ENCODE measurements around the gene DLG2. TPM values are rescaled to one million over a fixed set of nuclear protein-coding genes. Genes with fewer than 3 reads are reported as not detected.
"Not testable (repeated sequence)": the region's sequence is repeated elsewhere in the genome, so short reads cannot be mapped to it uniquely, and the experiment has no call there.

Gene DLG2
- total RNA-seq, 1 experiment from 2014 or later, result 0.17 TPM

DNA sequence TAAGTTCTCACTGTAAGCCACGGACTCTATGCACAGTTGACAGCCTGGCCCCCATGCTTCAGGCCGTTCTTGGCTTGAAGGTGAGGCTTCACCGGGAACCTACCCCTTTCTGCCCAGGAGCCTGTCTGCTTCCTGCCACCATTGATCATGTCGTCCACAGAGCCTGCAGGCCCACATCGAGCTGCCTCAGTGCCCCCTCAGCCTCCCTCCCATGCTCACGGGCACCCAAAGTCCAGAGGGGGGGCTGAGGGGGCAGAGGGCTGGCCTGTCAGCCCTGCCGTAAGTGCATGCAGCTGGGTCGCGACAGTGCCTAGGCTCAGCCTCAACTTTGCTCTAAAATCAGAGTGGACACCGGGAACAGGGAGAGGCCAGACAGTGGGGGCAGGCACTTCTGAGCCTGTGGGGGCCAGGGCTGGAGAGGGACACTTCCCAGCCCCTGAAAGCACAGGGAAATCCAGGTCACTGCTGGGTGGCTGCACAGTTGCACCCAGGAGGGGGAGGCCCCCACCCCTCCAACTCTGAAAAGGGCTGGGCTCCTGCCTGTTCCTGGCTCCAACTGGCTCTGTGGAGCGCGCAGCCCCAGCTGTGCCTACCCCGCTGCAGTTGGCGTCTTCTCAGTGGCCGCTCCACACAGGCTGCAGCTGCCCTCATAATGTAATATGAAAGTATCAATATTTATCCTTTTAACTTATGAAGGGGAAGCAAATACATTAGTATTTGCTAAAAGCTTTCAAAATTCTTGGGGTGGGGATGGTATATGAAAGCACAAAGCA, 598.6 kb downstream of the DLG2 start:
- no peak for DNase-seq (ENCODE audit: low read depth)

DNA sequence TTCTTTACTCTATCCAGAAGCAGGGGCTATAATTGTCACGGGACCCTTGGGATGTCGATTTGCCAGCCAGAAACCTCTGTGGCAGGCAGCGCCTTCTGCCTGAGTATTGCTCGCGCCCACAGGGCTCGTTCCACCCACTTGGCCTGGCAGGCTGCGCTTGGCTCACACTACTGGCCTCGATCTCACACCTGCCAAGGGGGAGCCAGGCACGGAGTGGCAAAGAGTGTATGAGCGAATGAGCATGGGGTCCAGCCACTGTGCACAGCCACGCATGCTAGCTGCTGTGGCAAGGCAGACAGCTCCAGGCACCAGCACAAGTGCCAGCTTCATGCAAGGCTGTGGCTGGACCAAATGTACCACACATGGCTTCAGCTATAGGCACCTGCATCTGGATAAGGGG, 599.8 kb downstream of the DLG2 start:
- DNase-seq (ENCODE audit: low read depth), result no peak

DNA sequence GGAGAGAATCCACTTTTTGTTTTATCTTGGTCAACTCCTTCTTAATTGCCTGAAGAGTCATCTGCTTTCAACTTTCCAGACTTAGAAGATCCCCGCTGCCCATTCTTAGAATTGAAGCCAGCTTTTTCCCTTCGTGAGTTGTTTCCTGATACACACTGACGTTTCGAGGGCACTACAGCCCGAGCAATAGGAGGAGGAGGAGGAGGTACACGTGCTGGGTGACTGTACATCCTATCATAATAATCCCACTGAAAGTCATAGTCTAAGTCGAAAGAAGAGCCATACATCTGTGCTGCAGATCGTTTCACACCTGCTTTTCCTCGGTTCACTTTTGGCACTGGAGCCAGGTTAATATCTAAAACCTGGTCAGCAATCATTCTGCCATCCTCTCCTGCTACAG, 606.1 kb downstream of the DLG2 start:
- DNase-seq (ENCODE audit: low read depth), result no peak

- DNase-seq (ENCODE audit: low read depth), result no peak
Measured at GRCh38 chr11:84993386-84993785, 633.8 kb downstream of the DLG2 start.

- DNase-seq (ENCODE audit: low read depth), result no peak
Measured at GRCh38 chr11:84990141-84990540, 637.0 kb downstream of the DLG2 start.

- DNase-seq (ENCODE audit: low read depth), result not testable (repeated sequence)
Measured at GRCh38 chr11:84987686-84988187, 639.4 kb downstream of the DLG2 start.

DNA sequence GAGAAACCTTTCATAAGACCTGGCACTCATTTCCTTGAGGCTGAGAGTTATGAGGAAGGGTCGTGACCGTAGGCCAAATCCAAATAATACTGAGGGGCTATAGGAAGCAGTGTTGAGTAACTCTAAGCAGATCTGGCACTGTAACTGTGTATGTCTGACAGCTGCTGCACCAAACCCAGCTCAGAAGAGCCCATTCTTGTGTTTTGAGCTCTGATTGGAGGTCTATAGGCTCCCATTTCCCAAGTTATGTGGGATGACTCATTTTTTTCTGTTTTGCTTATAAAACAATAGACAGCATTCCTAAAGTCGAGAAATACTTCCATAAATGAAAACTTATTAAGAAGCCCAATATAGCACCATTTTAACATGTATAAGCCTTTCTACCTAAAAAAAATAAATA, 645.8 kb downstream of the DLG2 start:
- no peak for DNase-seq (ENCODE audit: low read depth)

- DNase-seq (ENCODE audit: low read depth), result no peak
Measured at GRCh38 chr11:84969103-84969502, 658.0 kb downstream of the DLG2 start.

- no peak for DNase-seq (ENCODE audit: low read depth)
Measured at GRCh38 chr11:84965484-84965883, 661.7 kb downstream of the DLG2 start.

- DNase-seq (ENCODE audit: low read depth), result no peak
Measured at GRCh38 chr11:84963240-84963639, 663.9 kb downstream of the DLG2 start.

DNA sequence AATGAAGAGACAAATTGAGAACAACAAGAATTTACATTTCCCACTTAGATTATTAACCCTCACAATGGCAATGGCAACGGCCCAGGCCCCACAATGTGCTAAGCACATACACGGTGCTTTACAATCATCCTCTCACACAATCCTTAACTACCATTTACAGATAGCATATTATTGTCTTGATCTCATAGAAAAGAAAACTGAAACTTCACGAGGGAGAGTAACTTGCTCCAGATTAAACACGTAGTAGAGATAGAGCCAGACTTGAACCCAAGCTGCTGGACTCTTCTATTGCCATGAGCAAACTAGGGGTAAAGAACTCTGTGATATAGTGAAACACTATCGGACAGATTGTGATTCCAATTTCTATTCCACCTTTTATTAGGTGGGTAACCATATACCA, 665.1 kb downstream of the DLG2 start:
- DNase-seq (ENCODE audit: low read depth), result no peak

- no peak for DNase-seq (ENCODE audit: low read depth)
Measured at GRCh38 chr11:84958295-84958694, 668.8 kb downstream of the DLG2 start.

- DNase-seq (ENCODE audit: low read depth), result no peak
Measured at GRCh38 chr11:84950569-84951270, 676.4 kb downstream of the DLG2 start.

- no peak for DNase-seq (ENCODE audit: low read depth)
Measured at GRCh38 chr11:84947970-84948580, 679.1 kb downstream of the DLG2 start.

GRCh38 chr11:84947070-84947469, 680.1 kb downstream of the DLG2 start:
- DNase-seq (ENCODE audit: low read depth), result no peak

- no peak for DNase-seq (ENCODE audit: low read depth)
Measured at GRCh38 chr11:84930863-84931262, 696.3 kb downstream of the DLG2 start.

DNA sequence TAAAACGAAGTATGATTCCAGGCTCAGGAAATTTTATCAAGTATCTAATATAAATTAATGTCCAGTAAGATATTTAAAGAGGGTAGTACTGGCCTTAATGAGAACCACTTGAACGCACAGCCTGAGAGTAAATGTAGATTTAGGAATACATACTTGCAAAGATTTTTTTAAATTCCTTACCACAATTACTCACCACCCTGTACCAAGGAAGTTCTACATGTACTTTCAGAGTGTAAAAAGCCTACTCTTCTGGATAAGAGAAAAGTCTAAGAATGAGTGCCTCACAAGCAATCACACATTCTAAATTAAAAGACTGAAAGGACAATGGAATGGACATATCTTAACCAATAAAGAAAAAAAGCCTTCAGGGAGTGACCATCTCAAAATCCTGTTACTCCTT, 697.4 kb downstream of the DLG2 start:
- no peak for DNase-seq (ENCODE audit: low read depth)

DNA sequence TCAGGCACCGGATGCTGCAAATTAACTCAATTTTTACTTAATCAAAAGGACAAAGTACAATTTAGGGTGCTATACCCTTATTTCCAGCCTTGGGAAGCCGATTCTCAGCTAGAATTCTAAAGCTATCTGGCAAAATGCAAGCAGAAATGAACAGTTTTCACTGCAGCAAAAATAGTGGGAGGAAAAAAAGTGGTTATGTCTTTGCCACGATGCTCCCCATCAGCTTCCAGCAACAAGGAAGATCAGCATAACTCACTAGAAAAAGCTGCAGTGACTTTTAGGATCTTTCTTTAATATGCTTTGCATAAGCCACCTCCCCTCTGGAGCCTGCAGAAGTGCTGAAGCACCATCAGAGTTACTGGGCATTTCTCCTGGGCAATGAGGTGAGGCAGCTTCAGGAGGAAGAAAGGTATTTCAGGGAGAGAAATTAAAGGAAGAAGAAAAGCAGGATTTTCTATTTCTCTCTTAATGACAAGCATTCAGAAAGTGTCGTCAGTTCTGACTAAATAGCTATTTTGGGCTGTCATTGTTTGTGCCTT, 702.9 kb downstream of the DLG2 start:
- DNase-seq (ENCODE audit: low read depth), result no peak

- DNase-seq (ENCODE audit: low read depth), result no peak
Measured at GRCh38 chr11:84923489-84923888, 703.7 kb downstream of the DLG2 start.

DNA sequence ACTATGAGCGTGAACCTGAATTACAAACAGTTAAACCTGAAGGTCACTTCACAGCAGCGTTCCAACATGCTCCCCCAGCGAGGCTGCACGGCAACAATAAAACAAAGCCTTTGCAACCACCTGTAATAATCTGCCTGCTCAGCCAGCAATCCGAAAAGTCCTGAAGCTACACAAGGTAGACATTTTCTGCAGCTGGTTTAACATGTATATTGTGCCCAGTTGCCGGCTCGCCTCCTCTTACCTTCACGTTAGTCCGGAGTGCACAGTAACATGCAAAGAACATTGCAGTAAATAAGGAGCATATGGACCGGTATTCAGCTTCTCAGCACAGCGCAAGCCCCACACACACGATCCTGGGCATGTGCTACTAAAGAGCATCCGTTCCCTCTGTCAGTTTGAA, 704.3 kb downstream of the DLG2 start:
- no peak for DNase-seq (ENCODE audit: low read depth)

DNA sequence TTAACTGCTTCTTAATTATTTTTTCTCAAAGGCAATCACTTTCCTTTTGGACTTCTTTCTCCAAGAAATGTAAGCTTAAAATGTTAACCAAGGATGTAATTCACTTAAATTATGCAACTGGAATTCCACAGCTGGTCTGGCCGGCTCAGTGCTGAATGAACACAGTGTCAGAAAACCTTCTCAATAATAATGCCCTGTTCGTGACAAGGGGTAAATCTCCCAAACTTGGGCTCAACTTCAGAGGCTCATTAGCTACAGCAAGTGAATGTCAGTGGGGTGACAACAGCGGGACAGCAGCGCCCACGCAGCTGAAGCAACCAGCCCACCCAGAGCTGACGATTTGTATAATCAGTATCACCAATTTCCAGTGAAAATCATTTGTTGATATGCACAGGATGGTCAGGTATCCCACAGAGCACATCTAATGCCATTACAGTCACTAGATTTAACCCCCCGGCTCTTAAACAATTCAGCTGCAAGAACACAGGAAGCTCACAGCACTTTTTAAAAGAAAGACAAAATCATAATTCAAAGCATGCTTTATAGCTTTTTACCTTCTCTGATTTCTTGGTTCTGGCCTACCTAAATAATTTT, 704.8 kb downstream of the DLG2 start:
- no peak for DNase-seq (ENCODE audit: low read depth)

DNA sequence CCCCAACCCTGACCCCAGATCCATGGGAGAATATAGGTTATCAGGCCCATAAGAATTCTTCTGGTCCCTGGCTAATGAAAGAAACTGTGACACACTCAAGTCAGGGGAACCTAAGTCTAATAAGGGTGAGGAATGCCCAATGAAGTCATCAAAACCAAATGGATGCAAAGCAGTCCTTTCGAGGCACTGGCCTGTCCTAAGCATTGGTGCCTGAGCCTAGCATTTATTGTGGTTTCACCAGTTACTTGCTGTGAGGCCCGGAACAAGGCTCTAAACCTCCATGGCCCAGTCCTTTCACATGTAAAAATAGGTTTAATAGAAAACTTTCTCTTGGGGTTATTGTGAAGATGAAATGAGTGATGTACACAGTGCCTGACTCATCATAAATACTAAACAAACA, 712.6 kb downstream of the DLG2 start:
- DNase-seq (ENCODE audit: low read depth), result no peak

All from LHCN-M2 (cell line).